ENCODE results near the gene STARD10.

- TF ChIP-seq CTCF (IDR thresholded peaks at IDR 0.05; ENCODE audit: extremely low read depth in 1 of 2, insufficient read depth in 1 of 2, low read depth in 1 of 2, low read length in 2 of 2), result no peak
- TF ChIP-seq EZH2 (IDR thresholded peaks at IDR 0.05; ENCODE audit: borderline replicate concordance, low read depth, low read length, severe bottlenecking), result no peak
- TF ChIP-seq POLR2AphosphoS5 (IDR thresholded peaks at IDR 0.05; ENCODE audit: insufficient read depth, low read depth, low read length), result no peak
- TF ChIP-seq POLR2A (IDR thresholded peaks at IDR 0.05; ENCODE audit: low read depth, low read length), result no peak
Measured at GRCh38 chr11:72719144-72719543, 74.7 kb downstream of the STARD10 start.
